ENCODE data around the gene ATP2A2. TPM values are rescaled to one million over a fixed set of nuclear protein-coding genes. Genes with fewer than 3 reads are reported as not detected.

Gene ATP2A2
- total and polyA plus RNA-seq, 2 of the 8 experiments (the other 6 are each of a cell fraction or from before 2014, with no cell fraction given): 86.1 to 271 TPM

- TF ChIP-seq CHD7 (IDR thresholded peaks at IDR 0.05; ENCODE audit: insufficient replicate concordance, low read length) (no peak), POLR2AphosphoS5 (IDR thresholded peaks at IDR 0.05; ENCODE audit: low read depth, low read length) (no peak), SP2 (IDR thresholded peaks at IDR 0.05; ENCODE audit: low read length) (no peak)
Observed at GRCh38 chr12:110366321-110367142, 85.5 kb downstream of the ATP2A2 start (continued).
